ENCODE data around the gene HNMT.
"Not testable (repeated sequence)": the region's sequence is repeated elsewhere in the genome, so short reads cannot be mapped to it uniquely, and the experiment has no call there.

HNMT gene

DNA sequence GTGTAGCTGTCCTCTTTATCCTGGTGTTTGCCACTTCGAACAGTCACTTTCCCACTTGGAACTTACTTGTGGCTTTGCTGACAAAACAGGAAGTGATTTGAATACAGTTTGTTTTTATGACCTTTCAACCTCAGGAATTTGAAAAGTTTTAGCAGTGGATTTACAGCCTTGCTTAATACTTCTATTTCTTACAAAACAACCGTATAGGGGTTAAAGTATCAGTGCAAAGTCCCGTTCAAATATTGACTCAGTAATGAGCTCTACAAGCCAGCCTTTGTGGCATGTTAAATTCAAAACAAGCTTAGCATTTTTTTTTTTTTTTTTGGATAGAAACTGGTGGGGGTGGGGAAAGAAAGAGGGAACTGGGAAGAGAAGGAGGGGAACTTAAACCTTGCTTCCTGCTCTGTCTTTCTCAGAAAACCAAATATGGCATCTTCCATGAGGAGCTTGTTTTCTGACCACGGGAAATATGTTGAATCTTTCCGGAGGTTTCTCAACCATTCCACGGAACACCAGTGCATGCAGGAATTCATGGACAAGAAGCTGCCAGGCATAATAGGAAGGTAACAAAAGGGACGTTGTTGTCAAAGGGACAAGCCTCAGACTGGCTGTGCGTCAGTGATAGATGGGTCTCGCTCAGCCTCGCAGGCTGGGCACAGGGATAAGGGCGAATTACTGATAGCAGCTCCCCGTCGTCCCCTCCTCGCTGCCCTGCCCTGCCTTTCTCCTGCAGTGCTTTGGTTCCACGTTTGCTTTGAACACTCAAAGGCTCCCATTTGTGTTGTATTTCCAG, at the start of gene HNMT:
Gene HNMT (plus strand): TSS at position 408 of the 793 bp plus-strand sequence. CDS start 19 bp downstream, at position 427.
- H3K9me3 ChIP-seq (ENCODE audit: control insufficient read depth in 2 of 2, low read length in 2 of 2): no peaks in the 10 kb centered on the region
- peak within 1 kb of the TSS; percentile 84 to 87 for H3K4me3 ChIP-seq (ENCODE audit: low read length in 2 of 2)
- H3K27me3 ChIP-seq (ENCODE audit: control insufficient read depth in 2 of 2, insufficient read depth in 2 of 2, low read length in 2 of 2): no peaks in the 10 kb centered on the region

DNA sequence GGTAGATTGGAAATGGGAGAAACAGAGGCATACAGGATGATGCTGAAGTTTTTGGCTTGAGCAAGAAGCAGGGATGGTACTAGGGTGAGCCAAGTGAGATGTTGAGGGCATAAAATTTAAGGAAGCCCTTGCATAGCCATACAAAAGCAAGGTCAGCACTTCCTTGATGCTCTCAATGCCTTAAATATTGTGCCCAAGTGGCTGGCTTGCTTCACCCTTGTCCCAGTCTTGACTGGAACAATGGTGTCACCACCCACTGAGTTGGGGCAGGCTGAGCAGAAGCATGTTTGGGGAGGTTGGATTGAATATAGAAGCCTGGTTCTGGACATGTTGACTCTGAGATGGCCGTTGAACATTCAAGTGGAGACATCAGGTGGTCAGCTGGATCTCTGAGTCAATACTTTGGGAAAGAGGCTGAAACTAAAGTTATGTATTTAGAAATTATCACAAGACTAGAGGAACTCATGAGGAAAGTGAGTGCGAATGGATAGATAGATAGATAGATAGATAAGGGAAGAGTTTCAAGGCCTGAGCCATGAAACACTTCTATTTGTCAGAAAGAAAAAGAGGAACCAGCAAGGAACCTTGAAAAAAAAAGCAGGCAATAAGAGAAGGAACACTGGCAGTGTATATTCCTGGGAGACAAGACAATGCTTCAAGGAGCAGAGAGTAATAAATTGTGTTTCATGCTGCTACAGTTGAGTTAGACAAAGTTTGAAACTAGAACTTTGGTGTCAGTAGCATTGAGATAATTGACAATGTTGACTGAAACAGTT, 43.0 kb upstream of the HNMT start:
- H3K27ac ChIP-seq (ENCODE audit: low read depth in 2 of 2, low read length in 2 of 2): no peak overlapping the region
- no peaks in the 10 kb centered on the region for H3K9me3 ChIP-seq (ENCODE audit: control insufficient read depth in 2 of 2, low read length in 2 of 2)
- no peaks in the 10 kb centered on the region for H3K4me1 ChIP-seq (ENCODE audit: control insufficient read depth in 2 of 2, insufficient read depth in 2 of 2, low read length in 2 of 2)
- no peaks in the 10 kb centered on the region for H3K36me3 ChIP-seq (ENCODE audit: control insufficient read depth in 2 of 2, insufficient read depth in 2 of 2, low read length in 2 of 2)
- no peak overlapping the region for H3K9ac ChIP-seq (ENCODE audit: low read depth in 1 of 2, low read length in 2 of 2)
- H3K4me3 ChIP-seq (ENCODE audit: low read length in 2 of 2): no peak overlapping the region
- no peaks in the 10 kb centered on the region for H3K27me3 ChIP-seq (ENCODE audit: control insufficient read depth in 2 of 2, insufficient read depth in 2 of 2, low read length in 2 of 2)

More for the DNA sequence above, at the start of gene HNMT:
- H3K27ac ChIP-seq (ENCODE audit: low read depth in 2 of 2, low read length in 2 of 2): peak within 1 kb of the TSS; percentile 93 to 97
- H3K4me1 ChIP-seq (ENCODE audit: control insufficient read depth in 2 of 2, insufficient read depth in 2 of 2, low read length in 2 of 2): peaks cover 0 to 15% of the 10 kb centered on the region in 2 donors
- H3K9ac ChIP-seq (ENCODE audit: low read depth in 1 of 2, low read length in 2 of 2): peak within 1 kb of the TSS; percentile 71 to 80
- peaks cover 0 to 4% of the 10 kb centered on the region in 2 donors for H3K36me3 ChIP-seq (ENCODE audit: control insufficient read depth in 2 of 2, insufficient read depth in 2 of 2, low read length in 2 of 2)

DNA sequence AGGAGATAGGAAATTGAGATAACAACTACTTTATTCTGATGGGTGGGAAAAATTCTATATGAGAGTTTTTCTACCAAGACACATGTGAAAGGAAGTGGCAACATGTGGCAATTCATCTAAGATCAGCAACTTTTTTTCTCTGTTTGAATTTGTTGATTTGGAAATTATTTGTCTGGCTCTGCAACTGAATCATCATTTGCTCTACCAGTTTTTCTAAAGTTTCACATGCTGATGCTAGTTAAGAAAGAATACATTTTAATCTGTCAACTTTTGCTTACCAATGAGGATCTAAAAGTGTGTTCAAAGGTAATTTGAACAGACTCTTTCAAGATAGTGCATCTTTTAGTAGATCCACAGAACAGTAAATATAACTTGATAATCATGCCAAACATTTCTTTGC, 42.1 kb upstream of the HNMT start:
- H3K36me3 ChIP-seq (ENCODE audit: control insufficient read depth in 2 of 2, insufficient read depth in 2 of 2, low read length in 2 of 2); H3K27ac ChIP-seq (ENCODE audit: low read depth in 2 of 2, low read length in 2 of 2); H3K9me3 ChIP-seq (ENCODE audit: control insufficient read depth in 2 of 2, low read length in 2 of 2); H3K4me3 ChIP-seq (ENCODE audit: low read length in 2 of 2); H3K4me1 ChIP-seq (ENCODE audit: control insufficient read depth in 2 of 2, insufficient read depth in 2 of 2, low read length in 2 of 2); H3K27me3 ChIP-seq (ENCODE audit: control insufficient read depth in 2 of 2, insufficient read depth in 2 of 2, low read length in 2 of 2); H3K9ac ChIP-seq (ENCODE audit: low read depth in 1 of 2, low read length in 2 of 2): not testable (repeated sequence)

DNA sequence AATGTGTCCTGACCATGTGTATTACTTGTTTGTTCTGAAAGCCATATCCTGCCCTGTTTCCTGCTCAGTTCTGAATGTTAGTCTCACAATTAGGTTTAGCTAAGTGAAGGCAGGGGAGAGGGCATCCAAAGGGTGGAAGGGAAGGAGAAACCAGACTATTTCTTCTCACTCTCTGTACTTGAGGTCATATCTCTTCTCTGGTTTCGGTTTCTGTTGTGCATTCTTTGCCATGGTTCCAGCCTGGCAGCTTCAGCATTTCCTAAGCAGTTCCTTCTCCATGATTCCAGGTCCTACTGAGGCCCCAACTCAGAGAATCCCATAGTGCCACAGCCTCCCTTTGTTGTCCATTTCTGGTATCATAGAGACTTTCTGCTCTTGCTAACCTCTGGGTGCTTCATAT, 40.3 kb upstream of the HNMT start:
- H3K27me3 ChIP-seq (ENCODE audit: control insufficient read depth in 2 of 2, insufficient read depth in 2 of 2, low read length in 2 of 2): no peaks in the 10 kb centered on the region
- no peaks in the 10 kb centered on the region for H3K9me3 ChIP-seq (ENCODE audit: control insufficient read depth in 2 of 2, low read length in 2 of 2)
- no peaks in the 10 kb centered on the region for H3K4me1 ChIP-seq (ENCODE audit: control insufficient read depth in 2 of 2, insufficient read depth in 2 of 2, low read length in 2 of 2)
- no peak overlapping the region for H3K27ac ChIP-seq (ENCODE audit: low read depth in 2 of 2, low read length in 2 of 2)
- no peaks in the 10 kb centered on the region for H3K36me3 ChIP-seq (ENCODE audit: control insufficient read depth in 2 of 2, insufficient read depth in 2 of 2, low read length in 2 of 2)
- H3K9ac ChIP-seq (ENCODE audit: low read depth in 1 of 2, low read length in 2 of 2): no peak overlapping the region
- no peak overlapping the region for H3K4me3 ChIP-seq (ENCODE audit: low read length in 2 of 2)

DNA sequence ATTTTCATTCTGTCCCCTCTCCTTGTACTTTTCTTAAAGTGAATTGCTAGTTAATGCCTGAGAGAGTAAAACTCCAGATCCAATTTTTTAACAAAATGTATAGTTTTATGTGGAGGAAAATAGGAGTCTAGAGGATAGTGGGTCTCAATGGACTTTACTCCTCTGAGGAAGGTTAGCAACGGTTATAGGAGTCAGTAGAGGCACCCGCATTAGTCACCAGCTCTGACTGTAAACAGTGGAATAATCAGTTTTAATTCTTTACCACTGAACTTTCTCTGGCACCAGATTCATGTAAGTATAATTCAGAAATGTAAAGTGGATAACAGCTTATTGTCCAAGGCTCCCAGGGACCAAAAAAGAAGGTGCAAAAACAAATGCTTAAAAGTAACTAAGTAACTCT, 38.7 kb upstream of the HNMT start:
- no peaks in the 10 kb centered on the region for H3K9me3 ChIP-seq (ENCODE audit: control insufficient read depth in 2 of 2, low read length in 2 of 2)
- no peaks in the 10 kb centered on the region for H3K4me1 ChIP-seq (ENCODE audit: control insufficient read depth in 2 of 2, insufficient read depth in 2 of 2, low read length in 2 of 2)
- H3K27ac ChIP-seq (ENCODE audit: low read depth in 2 of 2, low read length in 2 of 2): no peak overlapping the region
- no peak overlapping the region for H3K4me3 ChIP-seq (ENCODE audit: low read length in 2 of 2)
- no peaks in the 10 kb centered on the region for H3K36me3 ChIP-seq (ENCODE audit: control insufficient read depth in 2 of 2, insufficient read depth in 2 of 2, low read length in 2 of 2)
- H3K27me3 ChIP-seq (ENCODE audit: control insufficient read depth in 2 of 2, insufficient read depth in 2 of 2, low read length in 2 of 2): no peaks in the 10 kb centered on the region
- no peak overlapping the region for H3K9ac ChIP-seq (ENCODE audit: low read depth in 1 of 2, low read length in 2 of 2)

DNA sequence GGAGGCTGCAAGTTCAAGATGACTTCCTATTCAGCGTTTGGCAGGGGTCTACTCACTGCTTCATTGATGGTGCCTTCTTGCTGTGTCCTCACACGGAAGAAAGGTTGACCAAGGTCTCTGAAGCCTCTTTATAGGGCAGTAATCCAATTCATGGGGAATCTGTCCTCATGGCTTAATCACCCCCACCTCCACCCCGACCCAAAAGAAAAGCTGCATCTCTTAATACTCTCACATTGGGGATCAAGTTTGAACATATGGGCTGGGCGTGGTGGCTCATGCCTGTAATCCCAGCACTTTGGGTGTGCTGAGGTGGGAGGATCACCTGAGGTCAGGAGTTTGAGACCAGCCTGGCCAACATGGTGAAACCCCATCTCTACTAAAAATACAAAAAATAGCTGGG, 36.4 kb upstream of the HNMT start:
- H3K4me1 ChIP-seq (ENCODE audit: control insufficient read depth in 2 of 2, insufficient read depth in 2 of 2, low read length in 2 of 2): no peaks in the 10 kb centered on the region
- no peak overlapping the region for H3K9ac ChIP-seq (ENCODE audit: low read depth in 1 of 2, low read length in 2 of 2)
- no peaks in the 10 kb centered on the region for H3K36me3 ChIP-seq (ENCODE audit: control insufficient read depth in 2 of 2, insufficient read depth in 2 of 2, low read length in 2 of 2)
- no peaks in the 10 kb centered on the region for H3K27me3 ChIP-seq (ENCODE audit: control insufficient read depth in 2 of 2, insufficient read depth in 2 of 2, low read length in 2 of 2)
- no peak overlapping the region for H3K27ac ChIP-seq (ENCODE audit: low read depth in 2 of 2, low read length in 2 of 2)
- no peak overlapping the region for H3K4me3 ChIP-seq (ENCODE audit: low read length in 2 of 2)
- no peaks in the 10 kb centered on the region for H3K9me3 ChIP-seq (ENCODE audit: control insufficient read depth in 2 of 2, low read length in 2 of 2)

DNA sequence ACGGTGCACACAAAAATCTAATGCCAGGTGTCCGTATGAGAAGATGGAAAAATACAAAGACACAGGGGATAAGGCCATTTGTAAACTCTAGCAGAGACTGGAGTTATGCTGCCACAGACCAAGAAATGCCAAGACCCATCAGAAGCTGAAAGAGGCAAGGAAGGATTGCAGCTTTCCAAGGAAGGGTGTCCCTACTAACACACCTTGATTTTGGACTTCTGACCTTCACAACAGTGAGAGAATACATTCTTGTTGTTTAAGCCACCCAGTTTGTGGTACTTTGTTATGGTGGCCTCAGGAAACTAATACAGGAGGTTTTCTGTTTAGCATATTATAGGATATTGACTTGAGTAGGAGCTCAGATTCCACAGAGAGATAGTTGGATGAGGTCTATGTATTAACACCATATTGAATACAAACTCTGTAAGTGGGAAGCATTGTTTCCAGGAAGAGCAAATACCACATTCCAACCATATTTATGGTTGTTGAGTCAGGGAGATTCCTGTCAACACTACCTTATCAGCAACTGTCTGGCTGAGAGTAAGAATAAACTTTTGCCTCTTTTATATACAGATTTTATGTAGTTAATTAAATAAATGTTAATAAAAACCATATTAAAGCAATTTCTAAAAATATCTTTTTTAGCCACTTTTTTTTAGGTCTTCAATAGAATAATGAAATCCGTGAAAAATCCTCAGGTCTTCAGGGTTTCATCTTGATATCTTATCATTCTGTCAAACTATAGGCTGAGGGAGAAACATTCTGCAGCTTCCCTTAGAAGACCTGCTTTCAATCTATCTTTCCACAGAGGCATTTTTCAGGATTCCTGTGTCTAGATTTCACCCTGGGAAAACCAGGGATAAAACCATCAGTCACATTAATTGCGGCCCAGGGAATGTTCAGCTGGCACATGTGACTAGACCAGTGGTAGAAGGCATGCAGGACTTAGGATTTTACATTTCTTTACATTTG, 35.4 kb upstream of the HNMT start:
- no peak overlapping the region for H3K9ac ChIP-seq (ENCODE audit: low read depth in 1 of 2, low read length in 2 of 2)
- no peaks in the 10 kb centered on the region for H3K9me3 ChIP-seq (ENCODE audit: control insufficient read depth in 2 of 2, low read length in 2 of 2)
- H3K27me3 ChIP-seq (ENCODE audit: control insufficient read depth in 2 of 2, insufficient read depth in 2 of 2, low read length in 2 of 2): no peaks in the 10 kb centered on the region
- no peak overlapping the region for H3K27ac ChIP-seq (ENCODE audit: low read depth in 2 of 2, low read length in 2 of 2)
- no peaks in the 10 kb centered on the region for H3K4me1 ChIP-seq (ENCODE audit: control insufficient read depth in 2 of 2, insufficient read depth in 2 of 2, low read length in 2 of 2)
- no peaks in the 10 kb centered on the region for H3K36me3 ChIP-seq (ENCODE audit: control insufficient read depth in 2 of 2, insufficient read depth in 2 of 2, low read length in 2 of 2)
- H3K4me3 ChIP-seq (ENCODE audit: low read length in 2 of 2): no peak overlapping the region

DNA sequence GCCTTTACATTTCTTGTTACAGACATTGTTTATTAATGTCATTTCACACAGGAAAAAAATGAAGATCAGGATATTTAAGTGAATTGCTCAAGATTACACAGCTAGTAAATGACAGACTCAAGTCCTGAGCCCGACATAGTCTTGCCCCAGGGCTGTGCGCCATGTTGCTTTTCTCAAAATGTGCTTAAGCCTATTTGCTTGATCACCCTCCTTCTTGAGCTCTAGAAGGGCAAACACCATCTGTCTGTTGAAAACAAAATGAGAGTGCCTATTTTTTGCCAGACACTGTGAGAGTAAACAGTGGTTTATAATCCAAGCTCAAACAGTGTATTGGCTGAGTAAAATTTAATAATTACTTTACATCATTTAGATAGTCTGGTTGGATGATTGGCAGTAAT, 34.8 kb upstream of the HNMT start:
- Histone ChIP-seq H3K27me3 (ENCODE audit: control insufficient read depth in 2 of 2, insufficient read depth in 2 of 2, low read length in 2 of 2) (no peaks in the 10 kb centered on the region), H3K9me3 (ENCODE audit: control insufficient read depth in 2 of 2, low read length in 2 of 2) (no peaks in the 10 kb centered on the region), H3K27ac (ENCODE audit: low read depth in 2 of 2, low read length in 2 of 2) (no peak overlapping the region), H3K4me1 (ENCODE audit: control insufficient read depth in 2 of 2, insufficient read depth in 2 of 2, low read length in 2 of 2) (no peaks in the 10 kb centered on the region), H3K9ac (ENCODE audit: low read depth in 1 of 2, low read length in 2 of 2) (no peak overlapping the region), H3K36me3 (ENCODE audit: control insufficient read depth in 2 of 2, insufficient read depth in 2 of 2, low read length in 2 of 2) (no peaks in the 10 kb centered on the region), H3K4me3 (ENCODE audit: low read length in 2 of 2) (no peak overlapping the region)

DNA sequence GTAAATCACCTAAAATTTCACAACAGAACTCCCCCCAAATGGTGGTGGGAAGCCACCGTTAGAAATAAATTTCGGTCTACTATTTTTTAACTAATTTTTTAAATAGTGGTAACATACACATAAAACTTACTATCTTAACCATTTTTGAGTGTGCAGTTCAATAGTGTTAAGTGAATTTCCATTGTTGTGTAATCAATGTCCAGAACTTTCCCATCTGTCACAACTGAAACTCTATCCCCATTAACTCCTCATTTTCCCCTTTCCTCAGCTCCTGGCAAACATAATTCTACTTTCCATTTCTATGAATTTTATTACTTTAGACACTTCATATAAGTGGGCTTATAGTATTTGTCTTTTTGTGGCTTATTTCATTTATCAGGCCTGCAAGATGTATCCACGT, 34.1 kb upstream of the HNMT start:
- Histone ChIP-seq H3K36me3 (ENCODE audit: control insufficient read depth in 2 of 2, insufficient read depth in 2 of 2, low read length in 2 of 2) (no peaks in the 10 kb centered on the region), H3K4me1 (ENCODE audit: control insufficient read depth in 2 of 2, insufficient read depth in 2 of 2, low read length in 2 of 2) (no peaks in the 10 kb centered on the region), H3K9ac (ENCODE audit: low read depth in 1 of 2, low read length in 2 of 2) (no peak overlapping the region), H3K4me3 (ENCODE audit: low read length in 2 of 2) (no peak overlapping the region), H3K27ac (ENCODE audit: low read depth in 2 of 2, low read length in 2 of 2) (no peak overlapping the region), H3K27me3 (ENCODE audit: control insufficient read depth in 2 of 2, insufficient read depth in 2 of 2, low read length in 2 of 2) (no peaks in the 10 kb centered on the region), H3K9me3 (ENCODE audit: control insufficient read depth in 2 of 2, low read length in 2 of 2) (no peaks in the 10 kb centered on the region)
